PFSK-1 (cell line): ENCODE measurements around the gene ST7L.

ENCODE experiments used
- POLR2AphosphoS5 ChIP-seq: IDR thresholded peaks from 2 replicates; pipeline ENCODE4 v1.6.1; 2012; ENCODE audit warnings: low read depth, mild to moderate bottlenecking, control low read depth, low read length, moderate library complexity
- REST ChIP-seq, 2 experiments: IDR thresholded peaks; 2 replicates each; pipeline versions ENCODE4 v1.6.1 to v1.8.0; 2011 to 2012; ENCODE audit warnings: low read depth in 2 of 2, low read length in 2 of 2, control low read depth in 1 of 2, inconsistent platforms in 1 of 2, mild to moderate bottlenecking in 1 of 2, moderate library complexity in 1 of 2; ENCODE audit not compliant: insufficient read depth in 1 of 2
- SIN3A ChIP-seq: IDR thresholded peaks from 2 replicates; pipeline ENCODE4 v1.6.1; 2012; ENCODE audit warnings: mild to moderate bottlenecking, low read length, moderate library complexity, borderline replicate concordance; ENCODE audit not compliant: insufficient read depth
- TAF1 ChIP-seq: IDR thresholded peaks from 2 replicates; pipeline ENCODE4 v1.6.1; 2012; ENCODE audit warnings: low read length, control low read depth, borderline replicate concordance; ENCODE audit not compliant: insufficient read depth

- no peak for TF ChIP-seq SIN3A
- no peak for TF ChIP-seq TAF1
- no peak for TF ChIP-seq REST (IDR thresholded peaks at IDR 0.05; ENCODE audit: insufficient read depth in 1 of 2, low read depth in 2 of 2, low read length in 2 of 2)
- TF ChIP-seq POLR2AphosphoS5, result no peak
Observed at GRCh38 chr1:112618114-112618720, 724 bp downstream of the ST7L start.
